Measurements from ENCODE around the gene STRADA. TPM values are rescaled to one million over a fixed set of nuclear protein-coding genes. Genes with fewer than 3 reads are reported as not detected.

The STRADA gene
- total RNA-seq, 1 donor from 2014 or later: 10.5 TPM

GRCh38 chr17:63692195-63692816 is 49.3 kb downstream of the STRADA start:
- TF ChIP-seq, protein P1, sequence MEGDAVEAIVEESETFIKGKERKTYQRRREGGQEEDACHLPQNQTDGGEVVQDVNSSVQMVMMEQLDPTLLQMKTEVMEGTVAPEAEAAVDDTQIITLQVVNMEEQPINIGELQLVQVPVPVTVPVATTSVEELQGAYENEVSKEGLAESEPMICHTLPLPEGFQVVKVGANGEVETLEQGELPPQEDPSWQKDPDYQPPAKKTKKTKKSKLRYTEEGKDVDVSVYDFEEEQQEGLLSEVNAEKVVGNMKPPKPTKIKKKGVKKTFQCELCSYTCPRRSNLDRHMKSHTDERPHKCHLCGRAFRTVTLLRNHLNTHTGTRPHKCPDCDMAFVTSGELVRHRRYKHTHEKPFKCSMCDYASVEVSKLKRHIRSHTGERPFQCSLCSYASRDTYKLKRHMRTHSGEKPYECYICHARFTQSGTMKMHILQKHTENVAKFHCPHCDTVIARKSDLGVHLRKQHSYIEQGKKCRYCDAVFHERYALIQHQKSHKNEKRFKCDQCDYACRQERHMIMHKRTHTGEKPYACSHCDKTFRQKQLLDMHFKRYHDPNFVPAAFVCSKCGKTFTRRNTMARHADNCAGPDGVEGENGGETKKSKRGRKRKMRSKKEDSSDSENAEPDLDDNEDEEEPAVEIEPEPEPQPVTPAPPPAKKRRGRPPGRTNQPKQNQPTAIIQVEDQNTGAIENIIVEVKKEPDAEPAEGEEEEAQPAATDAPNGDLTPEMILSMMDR (IDR thresholded peaks at IDR 0.05; ENCODE audit: insufficient read depth, low read length, severe bottlenecking): no peak
- no peaks in the 10 kb centered on the region for H3K27me3 ChIP-seq (ENCODE audit: control insufficient read depth, insufficient read depth, low read length)
- FAIRE-seq (no peak), DNase-seq (ENCODE audit: low read depth) (no peak)
- H3K4me3 ChIP-seq (ENCODE audit: low read depth, low read length): no peak overlapping the region
- peaks cover 5% of the 10 kb centered on the region for H3K36me3 ChIP-seq (ENCODE audit: control insufficient read depth, insufficient read depth, low read length)

DNA sequence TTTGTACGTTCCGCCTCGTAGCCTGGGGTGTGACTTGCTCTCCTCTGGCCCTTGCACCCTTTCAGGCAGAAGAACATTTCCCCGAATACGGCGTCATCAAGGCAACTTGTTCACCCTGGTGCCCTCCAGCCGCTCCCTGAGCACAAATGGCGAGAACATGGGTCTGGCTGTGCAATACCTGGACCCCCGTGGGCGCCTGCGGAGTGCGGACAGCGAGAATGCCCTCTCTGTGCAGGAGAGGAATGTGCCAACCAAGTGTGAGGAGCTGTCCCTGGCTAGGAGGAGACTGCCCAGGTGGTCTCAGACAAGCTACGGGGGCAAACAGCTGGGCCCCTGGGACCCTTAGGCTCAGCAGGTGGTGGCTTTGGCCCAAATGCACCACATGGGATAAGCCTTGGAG is 52.1 kb downstream of the STRADA start:
- H3K4me3 ChIP-seq (ENCODE audit: low read depth, low read length): no peak overlapping the region
- H3K36me3 ChIP-seq (ENCODE audit: control insufficient read depth, insufficient read depth, low read length): peaks cover 5% of the 10 kb centered on the region
- H3K27me3 ChIP-seq (ENCODE audit: control insufficient read depth, insufficient read depth, low read length): no peaks in the 10 kb centered on the region
- DNase-seq (ENCODE audit: low read depth) (no peak), FAIRE-seq (no peak)
- TF ChIP-seq, protein P1 (IDR thresholded peaks at IDR 0.05; ENCODE audit: insufficient read depth, low read length, severe bottlenecking): no peak

GRCh38 chr17:63688396-63689020 is 53.1 kb downstream of the STRADA start:
- Histone ChIP-seq H3K27me3 (ENCODE audit: control insufficient read depth, insufficient read depth, low read length) (no peaks in the 10 kb centered on the region), H3K36me3 (ENCODE audit: control insufficient read depth, insufficient read depth, low read length) (peaks cover 5% of the 10 kb centered on the region), H3K4me3 (ENCODE audit: low read depth, low read length) (no peak overlapping the region)
- TF ChIP-seq, protein P1 (IDR thresholded peaks at IDR 0.05; ENCODE audit: insufficient read depth, low read length, severe bottlenecking): no peak
- FAIRE-seq: no peak
- DNase-seq (ENCODE audit: low read depth): no peak

DNA sequence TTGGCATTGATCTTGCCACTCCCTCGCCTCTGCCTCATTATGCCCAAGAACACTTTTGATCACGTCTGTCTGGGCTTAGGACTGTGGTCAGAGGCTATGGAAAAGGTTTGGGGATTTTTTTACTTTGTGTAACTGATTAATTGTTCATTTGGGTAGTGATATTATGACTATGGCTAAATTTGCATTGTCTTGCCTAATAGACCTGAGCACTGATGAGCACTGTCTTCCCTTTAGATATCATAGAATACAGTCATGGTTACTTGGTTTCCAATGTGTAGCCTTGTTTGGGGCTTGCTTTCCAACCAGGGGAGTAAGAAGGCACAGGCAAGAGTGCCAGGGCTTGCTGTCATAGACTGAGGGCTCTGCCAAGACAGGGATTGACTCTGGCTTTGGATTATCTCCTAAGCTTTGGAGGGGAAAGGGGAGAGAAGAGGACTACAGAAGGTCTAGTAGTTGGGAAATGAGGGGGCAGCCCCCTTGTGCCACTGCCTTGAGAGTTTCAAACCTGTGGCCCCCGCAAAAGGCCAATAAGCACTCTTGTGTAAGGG is 55.4 kb downstream of the STRADA start:
- peaks cover 8% of the 10 kb centered on the region for H3K36me3 ChIP-seq (ENCODE audit: control insufficient read depth, insufficient read depth, low read length)
- TF ChIP-seq, protein P1 (IDR thresholded peaks at IDR 0.05; ENCODE audit: insufficient read depth, low read length, severe bottlenecking): no peak
- FAIRE-seq: no peak

GRCh38 chr17:63685578-63685977 is 56.0 kb downstream of the STRADA start:
- no peak for FAIRE-seq
- TF ChIP-seq, protein P1 (IDR thresholded peaks at IDR 0.05; ENCODE audit: insufficient read depth, low read length, severe bottlenecking): no peak
- H3K27me3 ChIP-seq (ENCODE audit: control insufficient read depth, insufficient read depth, low read length): no peaks in the 10 kb centered on the region
- no peak for DNase-seq (ENCODE audit: low read depth)
- peaks cover 8% of the 10 kb centered on the region for H3K36me3 ChIP-seq (ENCODE audit: control insufficient read depth, insufficient read depth, low read length)
- H3K4me3 ChIP-seq (ENCODE audit: low read depth, low read length): no peak overlapping the region

More for the DNA sequence above, 55.4 kb downstream of the STRADA start:
- H3K27me3 ChIP-seq (ENCODE audit: control insufficient read depth, insufficient read depth, low read length): no peaks in the 10 kb centered on the region
- no peak for DNase-seq (ENCODE audit: low read depth)
- H3K4me3 ChIP-seq (ENCODE audit: low read depth, low read length): no peak overlapping the region

All from bronchial epithelial cell (primary cell).